Smooth muscle cell of the brain vasculature (primary cell): Measurements from ENCODE around the gene ANKRD62.
"Not testable (repeated sequence)": the region's sequence is repeated elsewhere in the genome, so short reads cannot be mapped to it uniquely, and the experiment has no call there.

Experiments used
- DNase-seq: peaks from one replicate; pipeline ENCODE4 v3.0.0-alpha.2; 2012; ENCODE audit warnings: low read depth, low spot score

Gene ANKRD62

GRCh38 chr18:12065397-12065796 lies 28.2 kb upstream of the ANKRD62 start:
- DNase-seq, result no peak

GRCh38 chr18:12066910-12067511 lies 26.6 kb upstream of the ANKRD62 start:
- no peak for DNase-seq

- DNase-seq, result no peak
Observed at GRCh38 chr18:12067671-12068070, 26.0 kb upstream of the ANKRD62 start.

- DNase-seq, result not testable (repeated sequence)
Observed at GRCh38 chr18:12068316-12068949, 25.2 kb upstream of the ANKRD62 start.

- DNase-seq, result no peak
Observed at GRCh38 chr18:12068950-12069320, 24.7 kb upstream of the ANKRD62 start.

GRCh38 chr18:12071066-12071465 lies 22.6 kb upstream of the ANKRD62 start:
- not testable (repeated sequence) for DNase-seq

GRCh38 chr18:12072996-12073395 lies 20.6 kb upstream of the ANKRD62 start:
- DNase-seq, result no peak

GRCh38 chr18:12074736-12075135 lies 18.9 kb upstream of the ANKRD62 start:
- no peak for DNase-seq

GRCh38 chr18:12076424-12077140 lies 17.1 kb upstream of the ANKRD62 start:
- DNase-seq, result no peak

GRCh38 chr18:12077994-12078393 lies 15.6 kb upstream of the ANKRD62 start:
- not testable (repeated sequence) for DNase-seq

GRCh38 chr18:12079491-12080237 lies 14.0 kb upstream of the ANKRD62 start:
- peak; percentile 57 for DNase-seq

- DNase-seq, result no peak
Observed at GRCh38 chr18:12085136-12085535, 8.5 kb upstream of the ANKRD62 start.

GRCh38 chr18:12085786-12086185 lies 7.9 kb upstream of the ANKRD62 start:
- DNase-seq, result no peak

- DNase-seq, result no peak
Observed at GRCh38 chr18:12086249-12086648, 7.4 kb upstream of the ANKRD62 start.

- DNase-seq, result no peak
Observed at GRCh38 chr18:12086677-12087470, 6.8 kb upstream of the ANKRD62 start.

GRCh38 chr18:12087471-12088025 lies 6.1 kb upstream of the ANKRD62 start:
- no peak for DNase-seq

- DNase-seq, result no peak
Observed at GRCh38 chr18:12088096-12088495, 5.5 kb upstream of the ANKRD62 start.

GRCh38 chr18:12088731-12089375 lies 4.8 kb upstream of the ANKRD62 start:
- DNase-seq, result no peak

GRCh38 chr18:12091538-12092141 lies 2.0 kb upstream of the ANKRD62 start:
- DNase-seq, result no peak
